GM23338 (cell line): ENCODE measurements around the gene BLVRA. TPM values are rescaled to one million over a fixed set of nuclear protein-coding genes. Genes with fewer than 3 reads are reported as not detected.

Experiments
- ATAC-seq: fragments of 200-7000 bp; cut with Tn5 transposase; 3 replicates; pipeline ENCODE4 v1.9.1; 2020
- DNase-seq: peaks from one replicate; pipeline ENCODE4 v3.0.0-alpha.2; 2015; ENCODE audit warnings: low spot score
- H2AFZ ChIP-seq: fragments of 200-600 bp; sonication (generic); 2 replicates; pipeline ENCODE4 v1.8.0; 2016; ENCODE audit warnings: antibody characterized with exemption, mild to moderate bottlenecking, moderate library complexity
- H3F3A ChIP-seq: fragments of 200-600 bp; sonication (generic); replicated peaks from 2 replicates; pipeline ENCODE4 v1.8.0; 2017; ENCODE audit warnings: antibody characterized with exemption, mixed run types, low read depth
- H3K27ac ChIP-seq: fragments of 200-600 bp; sonication (generic); 2 replicates; pipeline ENCODE4 v1.6.1; 2016; ENCODE audit warnings: low read depth
- H3K27me3 ChIP-seq: fragments of 200-600 bp; sonication (generic); 2 replicates; pipeline ENCODE4 v1.8.0; 2016; ENCODE audit warnings: mild to moderate bottlenecking, mixed run types, moderate library complexity; ENCODE audit not compliant: insufficient read depth
- H3K36me3 ChIP-seq: fragments of 200-600 bp; sonication (generic); 2 replicates; pipeline ENCODE4 v1.8.0; 2016; ENCODE audit warnings: mild to moderate bottlenecking; ENCODE audit not compliant: insufficient read depth
- H3K4me1 ChIP-seq: fragments of 200-600 bp; sonication (generic); 2 replicates; pipeline ENCODE4 v1.8.0; 2016; ENCODE audit warnings: mild to moderate bottlenecking, moderate library complexity; ENCODE audit not compliant: insufficient read depth
- H3K4me2 ChIP-seq: fragments of 200-600 bp; sonication (generic); 2 replicates; pipeline ENCODE4 v1.7.1; 2017; ENCODE audit warnings: mixed run types
- H3K4me3 ChIP-seq: fragments of 200-600 bp; sonication (generic); 2 replicates; pipeline ENCODE4 v1.6.1; 2016; ENCODE audit warnings: mixed run types
- H3K79me2 ChIP-seq: fragments of 200-600 bp; sonication (generic); replicated peaks from 2 replicates; pipeline ENCODE4 v1.8.0; 2017; ENCODE audit warnings: mild to moderate bottlenecking; ENCODE audit not compliant: insufficient read depth
- H3K9me2 ChIP-seq: fragments of 200-600 bp; sonication (generic); 2 replicates; pipeline ENCODE4 v1.8.0; 2017; ENCODE audit not compliant: insufficient read depth
- H4K20me1 ChIP-seq: fragments of 200-600 bp; sonication (generic); replicated peaks from 2 replicates; pipeline ENCODE4 v1.8.0; 2017; ENCODE audit warnings: mild to moderate bottlenecking; ENCODE audit not compliant: insufficient read depth
- H3K27ac Mint-ChIP-seq: 2 replicates; pipeline ENCODE4 v1.8.0; 2020; ENCODE audit warnings: inconsistent platforms, mild to moderate bottlenecking, moderate library complexity, mixed read lengths
- H3K27me3 Mint-ChIP-seq: 3 replicates; pipeline ENCODE4 v1.8.0; 2022; ENCODE audit warnings: low read depth, mild to moderate bottlenecking, moderate library complexity, mixed read lengths, inconsistent platforms; ENCODE audit not compliant: insufficient read depth, poor library complexity
- H3K36me3 Mint-ChIP-seq: 3 replicates; pipeline ENCODE4 v1.8.0; 2021; ENCODE audit warnings: low read depth, mild to moderate bottlenecking, inconsistent platforms, moderate library complexity, mixed read lengths
- H3K4me1 Mint-ChIP-seq: 3 replicates; pipeline ENCODE4 v1.8.0; 2020; ENCODE audit warnings: mild to moderate bottlenecking, inconsistent platforms, mixed read lengths
- H3K4me3 Mint-ChIP-seq: 3 replicates; pipeline ENCODE4 v1.8.0; 2021; ENCODE audit warnings: moderate library complexity, mild to moderate bottlenecking, inconsistent platforms, mixed read lengths
- H3K9me3 Mint-ChIP-seq: 3 replicates; pipeline ENCODE4 v1.8.0; 2020; ENCODE audit warnings: moderate library complexity, mild to moderate bottlenecking, inconsistent platforms, mixed read lengths
- CREB1 ChIP-seq: fragments of 250-450 bp; sonication (Bioruptor Pico); IDR thresholded peaks from 2 replicates; pipeline ENCODE4 v1.5.0; 2020; ENCODE audit warnings: low read depth, mild to moderate bottlenecking, moderate library complexity
- EZH2 ChIP-seq: fragments of 200-600 bp; sonication (generic); IDR thresholded peaks from one replicate; pipeline ENCODE4 v1.8.0; 2017; ENCODE audit warnings: antibody characterized with exemption, mild to moderate bottlenecking, low read depth; ENCODE audit not compliant: unreplicated experiment
- EZH2phosphoT487 ChIP-seq: fragments of 200-600 bp; sonication (generic); IDR thresholded peaks from one replicate; pipeline ENCODE4 v1.8.1; 2018; ENCODE audit warnings: antibody characterized with exemption; ENCODE audit not compliant: unreplicated experiment
- JUNB ChIP-seq: IDR thresholded peaks from one replicate; pipeline ENCODE4 v1.6.1; 2016; ENCODE audit warnings: antibody characterized with exemption; ENCODE audit not compliant: unreplicated experiment
- NANOG ChIP-seq: IDR thresholded peaks from 2 replicates; pipeline ENCODE4 v1.6.1; 2016; ENCODE audit warnings: antibody characterized with exemption, borderline replicate concordance
- POLR2AphosphoS5 ChIP-seq: IDR thresholded peaks from 2 replicates; pipeline ENCODE4 v1.6.1; 2016; ENCODE audit warnings: antibody characterized with exemption, low read depth
- STAT1 ChIP-seq: IDR thresholded peaks from one replicate; pipeline ENCODE4 v1.6.1; 2016; ENCODE audit warnings: antibody characterized with exemption; ENCODE audit not compliant: unreplicated experiment
- ZNF114 ChIP-seq: fragments of 250-450 bp; sonication (Bioruptor Pico); IDR thresholded peaks from 2 replicates; pipeline ENCODE4 v1.5.0; 2020; ENCODE audit warnings: mild to moderate bottlenecking, moderate library complexity
- ZNF331 ChIP-seq: fragments of 250-450 bp; sonication (Bioruptor Pico); IDR thresholded peaks from 2 replicates; pipeline ENCODE4 v1.5.0; 2020; ENCODE audit warnings: low read depth, mild to moderate bottlenecking, moderate library complexity
- polyA plus RNA-seq: library from polyadenylated mRNA; unstranded; fragments of >200 nt; fragmentation: Nextera tagmentation; extraction: Ambion mirVana; gene quantifications from 2 replicates; pipeline ENCODE4 v1.2.1, GENCODE V29; 2016
- total RNA-seq: library from RNA; depleted of rRNA; stranded (reverse); fragments of >200 nt; shearing (Covaris generic); gene quantifications from 2 replicates; pipeline ENCODE4 v1.2.3, GENCODE V29; 2014
- TF ChIP-seq, protein P1 (sequence below): IDR thresholded peaks from 2 replicates; pipeline ENCODE4 v1.6.1; 2016; ENCODE audit warnings: antibody characterized with exemption
- TF ChIP-seq, protein P2 (sequence below): IDR thresholded peaks from one replicate; pipeline ENCODE4 v1.6.1; 2018; ENCODE audit warnings: antibody characterized with exemption; ENCODE audit not compliant: unreplicated experiment
- TF ChIP-seq, protein P3 (sequence below), 2 experiments: fragments of 200-600 bp in 1 of 2; sonication (generic) in 1 of 2; conservative IDR thresholded peaks; 2 replicates each; pipeline versions ENCODE4 v1.5.1 to v1.6.1; 2016 to 2017; ENCODE audit warnings: antibody characterized with exemption in 2 of 2, low read depth in 2 of 2, mild to moderate bottlenecking in 2 of 2, moderate library complexity in 1 of 2
- TF ChIP-seq, protein P4 (sequence below): fragments of 250-450 bp; sonication (Bioruptor Pico); IDR thresholded peaks from 2 replicates; pipeline ENCODE4 v1.5.0; 2020; ENCODE audit warnings: mild to moderate bottlenecking, moderate library complexity

Gene BLVRA
- total and polyA plus RNA-seq, 2 experiments from 2014 or later, result 17.0 to 46.5 TPM

DNA sequence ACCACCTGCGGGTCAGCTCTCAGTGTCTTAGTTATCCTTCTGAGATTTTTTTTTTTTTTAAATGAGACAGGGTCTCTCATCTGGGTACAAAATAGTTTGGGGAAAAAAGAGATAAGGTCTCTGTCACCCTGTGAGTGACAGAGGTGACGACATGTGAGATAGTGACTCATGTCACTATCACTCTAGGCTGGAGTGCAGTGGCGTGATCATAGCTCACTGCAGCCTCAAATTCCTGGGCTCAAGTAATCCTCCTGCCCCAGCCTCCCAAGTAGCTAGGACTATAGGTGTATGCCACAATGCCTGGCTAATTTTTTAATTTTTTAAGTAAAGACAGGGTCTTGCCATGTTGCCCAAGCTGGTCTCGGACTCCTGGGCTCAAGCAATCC is 10.4 kb downstream of the BLVRA start:
- H3K4me1 Mint-ChIP-seq, result peaks cover 10% of the 10 kb centered on the region

More for the DNA sequence above, 10.4 kb downstream of the BLVRA start:
- H3K4me3 Mint-ChIP-seq, result no peak overlapping the region
- no peak overlapping the region for H3K27ac Mint-ChIP-seq
- no peaks in the 10 kb centered on the region; the same call in 1 of the 2 replicates for H3K79me2 ChIP-seq
- H3K27ac ChIP-seq, result 0 out of 2 replicates have a peak overlapping the region, but pooled peaks have one; percentile 26
- H3K9me2 ChIP-seq, result no peaks in the 10 kb centered on the region
- DNase-seq (no peak), ATAC-seq (no peak)
- no peaks in the 10 kb centered on the region for H3K27me3 ChIP-seq
- H3K4me1 ChIP-seq, result peaks cover 11% of the 10 kb centered on the region
- H3F3A ChIP-seq, result 0 out of 2 replicates have a peak, but pooled peaks cover 3% of the 10 kb centered on the region
- H3K9me3 Mint-ChIP-seq, result no peaks in the 10 kb centered on the region
- H4K20me1 ChIP-seq, result no peaks in the 10 kb centered on the region
- H2AFZ ChIP-seq, result no peak overlapping the region
- no peak overlapping the region for H3K4me3 ChIP-seq
- peaks cover 4% of the 10 kb centered on the region for H3K27me3 Mint-ChIP-seq
- peaks cover 14% of the 10 kb centered on the region for H3K36me3 Mint-ChIP-seq
- TF ChIP-seq, protein P1, sequence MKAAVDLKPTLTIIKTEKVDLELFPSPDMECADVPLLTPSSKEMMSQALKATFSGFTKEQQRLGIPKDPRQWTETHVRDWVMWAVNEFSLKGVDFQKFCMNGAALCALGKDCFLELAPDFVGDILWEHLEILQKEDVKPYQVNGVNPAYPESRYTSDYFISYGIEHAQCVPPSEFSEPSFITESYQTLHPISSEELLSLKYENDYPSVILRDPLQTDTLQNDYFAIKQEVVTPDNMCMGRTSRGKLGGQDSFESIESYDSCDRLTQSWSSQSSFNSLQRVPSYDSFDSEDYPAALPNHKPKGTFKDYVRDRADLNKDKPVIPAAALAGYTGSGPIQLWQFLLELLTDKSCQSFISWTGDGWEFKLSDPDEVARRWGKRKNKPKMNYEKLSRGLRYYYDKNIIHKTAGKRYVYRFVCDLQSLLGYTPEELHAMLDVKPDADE, result no peak
- TF ChIP-seq EZH2phosphoT487, result no peak
- no peak for TF ChIP-seq STAT1
- TF ChIP-seq NANOG, result no peak
- no peak for TF ChIP-seq POLR2AphosphoS5
- TF ChIP-seq, protein P2, sequence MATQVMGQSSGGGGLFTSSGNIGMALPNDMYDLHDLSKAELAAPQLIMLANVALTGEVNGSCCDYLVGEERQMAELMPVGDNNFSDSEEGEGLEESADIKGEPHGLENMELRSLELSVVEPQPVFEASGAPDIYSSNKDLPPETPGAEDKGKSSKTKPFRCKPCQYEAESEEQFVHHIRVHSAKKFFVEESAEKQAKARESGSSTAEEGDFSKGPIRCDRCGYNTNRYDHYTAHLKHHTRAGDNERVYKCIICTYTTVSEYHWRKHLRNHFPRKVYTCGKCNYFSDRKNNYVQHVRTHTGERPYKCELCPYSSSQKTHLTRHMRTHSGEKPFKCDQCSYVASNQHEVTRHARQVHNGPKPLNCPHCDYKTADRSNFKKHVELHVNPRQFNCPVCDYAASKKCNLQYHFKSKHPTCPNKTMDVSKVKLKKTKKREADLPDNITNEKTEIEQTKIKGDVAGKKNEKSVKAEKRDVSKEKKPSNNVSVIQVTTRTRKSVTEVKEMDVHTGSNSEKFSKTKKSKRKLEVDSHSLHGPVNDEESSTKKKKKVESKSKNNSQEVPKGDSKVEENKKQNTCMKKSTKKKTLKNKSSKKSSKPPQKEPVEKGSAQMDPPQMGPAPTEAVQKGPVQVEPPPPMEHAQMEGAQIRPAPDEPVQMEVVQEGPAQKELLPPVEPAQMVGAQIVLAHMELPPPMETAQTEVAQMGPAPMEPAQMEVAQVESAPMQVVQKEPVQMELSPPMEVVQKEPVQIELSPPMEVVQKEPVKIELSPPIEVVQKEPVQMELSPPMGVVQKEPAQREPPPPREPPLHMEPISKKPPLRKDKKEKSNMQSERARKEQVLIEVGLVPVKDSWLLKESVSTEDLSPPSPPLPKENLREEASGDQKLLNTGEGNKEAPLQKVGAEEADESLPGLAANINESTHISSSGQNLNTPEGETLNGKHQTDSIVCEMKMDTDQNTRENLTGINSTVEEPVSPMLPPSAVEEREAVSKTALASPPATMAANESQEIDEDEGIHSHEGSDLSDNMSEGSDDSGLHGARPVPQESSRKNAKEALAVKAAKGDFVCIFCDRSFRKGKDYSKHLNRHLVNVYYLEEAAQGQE, result no peak
- no peak for TF ChIP-seq ZNF114 (CRISPR knock-in tag)
- TF ChIP-seq, protein P3, sequence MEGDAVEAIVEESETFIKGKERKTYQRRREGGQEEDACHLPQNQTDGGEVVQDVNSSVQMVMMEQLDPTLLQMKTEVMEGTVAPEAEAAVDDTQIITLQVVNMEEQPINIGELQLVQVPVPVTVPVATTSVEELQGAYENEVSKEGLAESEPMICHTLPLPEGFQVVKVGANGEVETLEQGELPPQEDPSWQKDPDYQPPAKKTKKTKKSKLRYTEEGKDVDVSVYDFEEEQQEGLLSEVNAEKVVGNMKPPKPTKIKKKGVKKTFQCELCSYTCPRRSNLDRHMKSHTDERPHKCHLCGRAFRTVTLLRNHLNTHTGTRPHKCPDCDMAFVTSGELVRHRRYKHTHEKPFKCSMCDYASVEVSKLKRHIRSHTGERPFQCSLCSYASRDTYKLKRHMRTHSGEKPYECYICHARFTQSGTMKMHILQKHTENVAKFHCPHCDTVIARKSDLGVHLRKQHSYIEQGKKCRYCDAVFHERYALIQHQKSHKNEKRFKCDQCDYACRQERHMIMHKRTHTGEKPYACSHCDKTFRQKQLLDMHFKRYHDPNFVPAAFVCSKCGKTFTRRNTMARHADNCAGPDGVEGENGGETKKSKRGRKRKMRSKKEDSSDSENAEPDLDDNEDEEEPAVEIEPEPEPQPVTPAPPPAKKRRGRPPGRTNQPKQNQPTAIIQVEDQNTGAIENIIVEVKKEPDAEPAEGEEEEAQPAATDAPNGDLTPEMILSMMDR (conservative IDR thresholded peaks at IDR 0.05; ENCODE audit: low read depth in 2 of 2), result no peak
- TF ChIP-seq CREB1 (CRISPR knock-in tag), result no peak
- TF ChIP-seq ZNF331, result no peak
- TF ChIP-seq JUNB, result no peak
- no peak for TF ChIP-seq EZH2
- TF ChIP-seq, protein P4, sequence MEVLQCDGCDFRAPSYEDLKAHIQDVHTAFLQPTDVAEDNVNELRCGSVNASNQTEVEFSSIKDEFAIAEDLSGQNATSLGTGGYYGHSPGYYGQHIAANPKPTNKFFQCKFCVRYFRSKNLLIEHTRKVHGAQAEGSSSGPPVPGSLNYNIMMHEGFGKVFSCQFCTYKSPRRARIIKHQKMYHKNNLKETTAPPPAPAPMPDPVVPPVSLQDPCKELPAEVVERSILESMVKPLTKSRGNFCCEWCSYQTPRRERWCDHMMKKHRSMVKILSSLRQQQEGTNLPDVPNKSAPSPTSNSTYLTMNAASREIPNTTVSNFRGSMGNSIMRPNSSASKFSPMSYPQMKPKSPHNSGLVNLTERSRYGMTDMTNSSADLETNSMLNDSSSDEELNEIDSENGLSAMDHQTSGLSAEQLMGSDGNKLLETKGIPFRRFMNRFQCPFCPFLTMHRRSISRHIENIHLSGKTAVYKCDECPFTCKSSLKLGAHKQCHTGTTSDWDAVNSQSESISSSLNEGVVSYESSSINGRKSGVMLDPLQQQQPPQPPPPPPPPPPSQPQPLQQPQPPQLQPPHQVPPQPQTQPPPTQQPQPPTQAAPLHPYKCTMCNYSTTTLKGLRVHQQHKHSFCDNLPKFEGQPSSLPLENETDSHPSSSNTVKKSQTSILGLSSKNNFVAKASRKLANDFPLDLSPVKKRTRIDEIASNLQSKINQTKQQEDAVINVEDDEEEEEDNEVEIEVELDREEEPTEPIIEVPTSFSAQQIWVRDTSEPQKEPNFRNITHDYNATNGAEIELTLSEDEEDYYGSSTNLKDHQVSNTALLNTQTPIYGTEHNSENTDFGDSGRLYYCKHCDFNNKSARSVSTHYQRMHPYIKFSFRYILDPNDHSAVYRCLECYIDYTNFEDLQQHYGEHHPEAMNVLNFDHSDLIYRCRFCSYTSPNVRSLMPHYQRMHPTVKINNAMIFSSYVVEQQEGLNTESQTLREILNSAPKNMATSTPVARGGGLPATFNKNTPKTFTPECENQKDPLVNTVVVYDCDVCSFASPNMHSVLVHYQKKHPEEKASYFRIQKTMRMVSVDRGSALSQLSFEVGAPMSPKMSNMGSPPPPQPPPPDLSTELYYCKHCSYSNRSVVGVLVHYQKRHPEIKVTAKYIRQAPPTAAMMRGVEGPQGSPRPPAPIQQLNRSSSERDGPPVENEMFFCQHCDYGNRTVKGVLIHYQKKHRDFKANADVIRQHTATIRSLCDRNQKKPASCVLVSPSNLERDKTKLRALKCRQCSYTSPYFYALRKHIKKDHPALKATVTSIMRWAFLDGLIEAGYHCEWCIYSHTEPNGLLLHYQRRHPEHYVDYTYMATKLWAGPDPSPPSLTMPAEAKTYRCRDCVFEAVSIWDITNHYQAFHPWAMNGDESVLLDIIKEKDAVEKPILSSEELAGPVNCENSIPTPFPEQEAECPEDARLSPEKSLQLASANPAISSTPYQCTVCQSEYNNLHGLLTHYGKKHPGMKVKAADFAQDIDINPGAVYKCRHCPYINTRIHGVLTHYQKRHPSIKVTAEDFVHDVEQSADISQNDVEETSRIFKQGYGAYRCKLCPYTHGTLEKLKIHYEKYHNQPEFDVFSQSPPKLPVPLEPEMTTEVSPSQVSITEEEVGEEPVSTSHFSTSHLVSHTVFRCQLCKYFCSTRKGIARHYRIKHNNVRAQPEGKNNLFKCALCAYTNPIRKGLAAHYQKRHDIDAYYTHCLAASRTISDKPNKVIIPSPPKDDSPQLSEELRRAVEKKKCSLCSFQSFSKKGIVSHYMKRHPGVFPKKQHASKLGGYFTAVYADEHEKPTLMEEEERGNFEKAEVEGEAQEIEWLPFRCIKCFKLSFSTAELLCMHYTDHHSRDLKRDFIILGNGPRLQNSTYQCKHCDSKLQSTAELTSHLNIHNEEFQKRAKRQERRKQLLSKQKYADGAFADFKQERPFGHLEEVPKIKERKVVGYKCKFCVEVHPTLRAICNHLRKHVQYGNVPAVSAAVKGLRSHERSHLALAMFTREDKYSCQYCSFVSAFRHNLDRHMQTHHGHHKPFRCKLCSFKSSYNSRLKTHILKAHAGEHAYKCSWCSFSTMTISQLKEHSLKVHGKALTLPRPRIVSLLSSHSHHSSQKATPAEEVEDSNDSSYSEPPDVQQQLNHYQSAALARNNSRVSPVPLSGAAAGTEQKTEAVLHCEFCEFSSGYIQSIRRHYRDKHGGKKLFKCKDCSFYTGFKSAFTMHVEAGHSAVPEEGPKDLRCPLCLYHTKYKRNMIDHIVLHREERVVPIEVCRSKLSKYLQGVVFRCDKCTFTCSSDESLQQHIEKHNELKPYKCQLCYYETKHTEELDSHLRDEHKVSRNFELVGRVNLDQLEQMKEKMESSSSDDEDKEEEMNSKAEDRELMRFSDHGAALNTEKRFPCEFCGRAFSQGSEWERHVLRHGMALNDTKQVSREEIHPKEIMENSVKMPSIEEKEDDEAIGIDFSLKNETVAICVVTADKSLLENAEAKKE, result no peak
- no peaks in the 10 kb centered on the region for H3K36me3 ChIP-seq
- H3K4me2 ChIP-seq, result no peak overlapping the region
